ENCODE measurements around the gene TLX3. TPM values are rescaled to one million over a fixed set of nuclear protein-coding genes. Genes with fewer than 3 reads are reported as not detected.

TLX3 gene
- total RNA-seq (2021; fragmentation: NEBNext Ultra II Directional; extraction: Animal tissue kit (Norgen Biotek cat#: 25700)) (not detected in 2 replicates), polyA plus RNA-seq (2011; rRNA removed) (not detected in 2 replicates), polyA minus RNA-seq (2011; rRNA and poly(A)+ RNA removed) (not detected in 2 replicates)
- polyA plus RNA-seq (2011; cell fraction: cytosol; rRNA removed) = not detected
- polyA plus RNA-seq (2011; cell fraction: nucleus; rRNA removed) = not detected
- polyA plus RNA-seq (2012, experiment 1 of 2) = not detected in 4 replicates
- not detected for polyA plus RNA-seq (2012, experiment 2 of 2)
- 0.10 TPM for polyA plus RNA-seq (2013, experiment 1 of 2)
- polyA plus RNA-seq (2013, experiment 2 of 2) = 0.06 TPM
- polyA minus RNA-seq (2011; cell fraction: cytosol; rRNA and poly(A)+ RNA removed) = not detected
- polyA minus RNA-seq (2011; cell fraction: nucleus; rRNA and poly(A)+ RNA removed) = not detected
- long read RNA-seq, experiment 1 = 0 reads
- long read RNA-seq, experiment 2 = 0 reads

DNA sequence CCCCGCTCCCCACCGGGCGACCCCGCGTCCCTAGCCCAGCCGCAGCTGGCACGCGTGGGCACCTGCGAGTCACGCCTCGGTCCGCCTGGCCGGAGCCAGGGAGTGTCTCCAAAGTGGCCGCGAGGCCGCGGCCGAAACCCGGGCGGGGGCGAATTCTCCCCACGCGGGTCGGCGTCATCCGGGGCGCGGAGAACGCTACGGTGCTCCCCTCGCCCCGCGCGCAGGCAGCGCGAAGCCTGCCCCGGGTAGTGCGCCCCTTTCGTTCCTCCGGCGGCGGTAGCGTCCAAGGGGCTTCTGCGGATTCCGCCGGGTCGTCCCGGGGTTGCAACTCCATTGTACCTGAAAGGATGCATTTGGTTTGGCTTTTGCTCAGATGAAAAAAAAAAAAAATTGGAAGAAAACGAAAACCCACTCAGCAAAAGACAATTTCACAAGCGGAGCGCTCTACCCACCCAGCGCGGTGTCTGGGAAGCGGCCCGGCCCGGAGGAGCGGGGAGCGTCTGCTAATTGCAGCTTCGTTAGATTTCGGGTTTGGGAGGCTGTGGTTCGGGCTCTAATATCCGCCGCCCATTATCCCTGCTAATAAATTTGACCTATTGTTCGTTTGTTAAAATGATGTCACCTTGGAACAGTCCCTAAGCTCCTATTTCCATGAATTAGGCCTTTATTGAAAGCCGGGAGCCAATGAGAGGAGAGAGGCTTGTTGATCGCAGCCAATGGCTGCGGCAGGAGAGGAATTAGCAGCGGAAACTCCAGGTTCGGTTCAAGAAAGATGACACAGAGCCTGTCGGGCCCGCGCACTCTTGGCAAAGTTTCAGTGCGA is at the start of gene TLX3:
TLX3 (plus strand) TSS at position 796 of the 823 bp plus-strand sequence. CDS start 118 bp downstream, outside the sequence.
- no peak within 1 kb of the TSS for H2AFZ ChIP-seq (ENCODE audit: low read length)
- peaks cover 0 to 31% (median 12%) of the 10 kb centered on the region in 4 experiments; a peak in 6 of 7 replicates for H3K4me1 ChIP-seq (replicated peaks in 1 of 4; ENCODE audit: control insufficient read depth in 3 of 4, insufficient read depth in 4 of 4, low read length in 3 of 4)
- peak within 1 kb of the TSS; percentile 55 to 62 for H3K4me2 ChIP-seq (ENCODE audit: insufficient read depth in 1 of 2, low read depth in 2 of 2, low read length in 2 of 2)
- H4K91ac ChIP-seq (replicated peaks; ENCODE audit: insufficient read length, low read length) = no peak within 1 kb of the TSS
- H3K9ac ChIP-seq (replicated peaks in 1 of 4; ENCODE audit: extremely low read depth in 1 of 4, low read depth in 3 of 4, low read length in 3 of 4) = no peak within 1 kb of the TSS
- no peak within 1 kb of the TSS for H2BK12ac ChIP-seq (ENCODE audit: low read depth, low read length)
- H3K23ac ChIP-seq (ENCODE audit: insufficient read length) = no peak within 1 kb of the TSS
- no peak within 1 kb of the TSS for H2BK20ac ChIP-seq (ENCODE audit: low read length)
- no peak within 1 kb of the TSS for H3K56ac ChIP-seq (replicated peaks; ENCODE audit: insufficient read length, low read depth, low read length)
- H3K4me3 ChIP-seq (ENCODE audit: extremely low read depth in 1 of 4, insufficient read depth in 2 of 4, low read depth in 3 of 4, low read length in 4 of 4) = peak within 1 kb of the TSS; percentile 3 to 51 (median 8); a peak in 6 of 8 replicates
- H2BK120ac ChIP-seq (replicated peaks; ENCODE audit: low read depth, low read length) = no peak within 1 kb of the TSS
- 4% methylated on average over 56 of the region's 73 CpGs; no CpG with 5 or more reads in 1 of the 2 experiments for WGBS, 2 experiments (ENCODE audit: extremely low coverage in 1 of 2, insufficient coverage in 1 of 2, insufficient read length in 1 of 2, insufficient replicate concordance in 2 of 2, low coverage in 1 of 2, low lambda C conversion rate in 2 of 2, missing lambda C conversion rate in 1 of 2)
- no peak within 1 kb of the TSS for H3K14ac ChIP-seq (ENCODE audit: insufficient read length)
- no peak within 1 kb of the TSS for H3K18ac ChIP-seq (ENCODE audit: extremely low read depth, low read length)
- H4K20me1 ChIP-seq (replicated peaks in 1 of 2; ENCODE audit: control insufficient read depth in 1 of 2, insufficient read depth in 2 of 2, low read length in 2 of 2) = peaks cover 23 to 49% of the 10 kb centered on the region in 2 experiments
- H3K27ac ChIP-seq (ENCODE audit: low read depth, low read length) = no peak within 1 kb of the TSS
- peaks cover 2% of the 10 kb centered on the region; the same call in 1 of the 2 replicates for H3K23me2 ChIP-seq (ENCODE audit: low read depth, low read length)
- DNase-seq (ENCODE audit: low read depth in 1 of 2, low spot score in 2 of 2) (peak; percentile 65 to 73), FAIRE-seq (peak; percentile 85)
- no peaks in the 10 kb centered on the region; a peak in 1 of 4 replicates for H3K9me3 ChIP-seq (ENCODE audit: insufficient read depth in 2 of 2, low read depth in 1 of 2, low read length in 1 of 2)
- H2BK5ac ChIP-seq (ENCODE audit: low read depth, low read length) = no peak within 1 kb of the TSS
- H2BK15ac ChIP-seq (ENCODE audit: low read length) = no peak within 1 kb of the TSS
- no peaks in the 10 kb centered on the region for H3K79me2 ChIP-seq (ENCODE audit: control insufficient read depth in 1 of 2, insufficient read depth in 2 of 2, low read length in 2 of 2)
- H3K27me3 ChIP-seq (replicated peaks in 1 of 4; ENCODE audit: control insufficient read depth in 3 of 4, extremely low read depth in 1 of 4, insufficient read depth in 3 of 4, low read length in 3 of 4) = peaks cover 93 to 100% (median 99%) of the 10 kb centered on the region in 4 experiments
- ChIA-PET POLR2A (ENCODE audit: partially characterized antibody) (interaction anchor here (1.0 to 1.1 kb wide), 3 partner anchors 10 to 78 kb away, joined by 4 to 6 read pairs (median 4); no protein-coding TSS in a partner anchor), CTCF (ENCODE audit: partially characterized antibody) (interaction anchor here (0.6 to 6.3 kb wide), 14 partner anchors 7 to 103 kb away, joined by 3 to 40 read pairs (median 4); no protein-coding TSS in a partner anchor)
- H4K5ac ChIP-seq (ENCODE audit: insufficient read length, low read depth, low read length) = no peak within 1 kb of the TSS
- H4K8ac ChIP-seq (ENCODE audit: extremely low read depth, insufficient read depth, low read length) = peak within 1 kb of the TSS; percentile 59; the same call in 1 of the 2 replicates
- H3K36me3 ChIP-seq (ENCODE audit: control insufficient read depth in 2 of 4, insufficient read depth in 4 of 4, low read length in 3 of 4) = peaks cover 0 to 22% (median 0%) of the 10 kb centered on the region in 4 experiments; a peak in 1 of 8 replicates
- no peak within 1 kb of the TSS for H3K4ac ChIP-seq (replicated peaks; ENCODE audit: insufficient read length, low read depth, low read length)
- H2AK5ac ChIP-seq (ENCODE audit: low read depth, low read length) = no peak within 1 kb of the TSS
- H3K79me1 ChIP-seq (ENCODE audit: low read depth, low read length) = no peaks in the 10 kb centered on the region
- TF ChIP-seq YY1 (IDR thresholded peaks at IDR 0.05; ENCODE audit: low read depth, low read length) (peak; percentile 58; the same call in 1 of the 2 replicates), TCF12 (IDR thresholded peaks at IDR 0.05; ENCODE audit: low read depth, low read length) (0 out of 2 replicates have a peak, but pooled peaks have one; percentile 36), MAFK (IDR thresholded peaks at IDR 0.05; ENCODE audit: low read depth, low read length) (no peak), CHD2 (IDR thresholded peaks at IDR 0.05; ENCODE audit: low read length) (peak; percentile 44; the same call in 1 of the 2 replicates), RNF2 (IDR thresholded peaks at IDR 0.05; ENCODE audit: borderline replicate concordance, low read depth, low read length, missing control alignments, poor library complexity, severe bottlenecking) (peak; percentile 98), EZH2 (IDR thresholded peaks at IDR 0.05; ENCODE audit: low read depth, low read length, severe bottlenecking) (peak; percentile 62), JUN (IDR thresholded peaks at IDR 0.05; ENCODE audit: low read depth, low read length) (no peak)
- TF ChIP-seq, protein P1, sequence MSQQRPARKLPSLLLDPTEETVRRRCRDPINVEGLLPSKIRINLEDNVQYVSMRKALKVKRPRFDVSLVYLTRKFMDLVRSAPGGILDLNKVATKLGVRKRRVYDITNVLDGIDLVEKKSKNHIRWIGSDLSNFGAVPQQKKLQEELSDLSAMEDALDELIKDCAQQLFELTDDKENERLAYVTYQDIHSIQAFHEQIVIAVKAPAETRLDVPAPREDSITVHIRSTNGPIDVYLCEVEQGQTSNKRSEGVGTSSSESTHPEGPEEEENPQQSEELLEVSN (IDR thresholded peaks at IDR 0.05) = no peak

All from H1 (cell line).